Right kidney (tissue), 1 donor: ENCODE results near the gene NEDD4L.
"Not testable (repeated sequence)": the region's sequence is repeated elsewhere in the genome, so short reads cannot be mapped to it uniquely, and the experiment has no call there.

Experiments used
- DNase-seq: peaks from one replicate; pipeline ENCODE4 v3.0.0-alpha.2; 2016

The NEDD4L gene

DNA sequence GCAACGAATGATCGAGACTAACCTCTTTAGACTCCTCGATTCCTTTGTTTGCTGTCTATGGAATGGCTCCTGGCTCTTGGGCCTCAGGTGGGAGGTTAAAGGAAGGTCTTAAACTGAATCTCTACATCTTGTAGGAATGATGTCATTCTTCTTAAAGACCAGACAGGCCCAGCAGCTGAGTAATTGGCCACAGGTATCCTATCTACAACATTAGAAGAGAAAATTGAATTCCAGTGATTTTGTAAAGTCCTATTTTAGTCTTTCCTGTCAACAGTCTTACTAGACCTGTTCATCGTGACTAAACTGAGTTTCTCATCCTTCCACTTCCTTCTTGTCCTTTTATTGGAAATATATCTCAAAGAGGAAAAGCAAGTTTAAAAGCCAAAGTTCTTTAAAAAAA, 310.0 kb downstream of the NEDD4L start:
- DNase-seq: no peak

DNA sequence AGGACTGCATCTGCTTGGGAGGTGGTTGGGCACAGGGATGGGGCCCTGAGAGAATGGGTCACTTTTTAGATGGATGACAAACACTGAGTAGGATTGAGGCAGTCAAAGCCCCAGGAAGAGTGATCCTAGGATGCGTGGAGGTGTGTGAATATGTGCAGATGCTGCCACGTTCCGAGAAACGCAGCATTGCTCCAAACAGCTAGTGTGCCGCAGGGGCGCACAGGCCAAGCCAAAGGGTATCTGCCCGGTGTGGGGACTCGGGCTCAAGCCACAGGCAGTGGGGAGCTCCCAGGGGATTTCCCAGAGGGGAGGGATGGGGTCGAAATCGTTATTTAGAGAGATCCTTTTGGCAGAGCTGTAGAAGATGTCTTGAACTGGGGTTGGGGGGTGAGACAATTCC, 310.8 kb downstream of the NEDD4L start:
- DNase-seq: no peak

DNA sequence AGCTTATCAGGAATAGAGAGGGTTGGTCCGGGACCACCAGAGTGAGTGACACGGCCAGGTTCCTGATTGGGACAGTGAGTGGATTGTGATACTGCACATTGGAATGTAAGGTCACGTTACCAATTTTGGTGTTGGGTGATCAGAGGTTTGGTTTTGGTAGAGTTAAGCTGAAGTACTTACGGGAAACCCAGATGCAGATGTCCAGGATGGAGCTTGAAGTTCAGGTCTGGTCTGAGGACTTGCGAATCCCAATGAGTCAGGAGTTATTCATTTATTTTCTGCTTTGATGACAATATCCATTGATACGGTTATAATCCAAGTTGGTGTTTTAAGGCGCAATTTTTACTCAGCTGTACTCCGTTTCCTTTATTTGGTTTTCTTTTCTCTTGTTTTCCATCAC, 311.2 kb downstream of the NEDD4L start:
- DNase-seq: no peak

DNA sequence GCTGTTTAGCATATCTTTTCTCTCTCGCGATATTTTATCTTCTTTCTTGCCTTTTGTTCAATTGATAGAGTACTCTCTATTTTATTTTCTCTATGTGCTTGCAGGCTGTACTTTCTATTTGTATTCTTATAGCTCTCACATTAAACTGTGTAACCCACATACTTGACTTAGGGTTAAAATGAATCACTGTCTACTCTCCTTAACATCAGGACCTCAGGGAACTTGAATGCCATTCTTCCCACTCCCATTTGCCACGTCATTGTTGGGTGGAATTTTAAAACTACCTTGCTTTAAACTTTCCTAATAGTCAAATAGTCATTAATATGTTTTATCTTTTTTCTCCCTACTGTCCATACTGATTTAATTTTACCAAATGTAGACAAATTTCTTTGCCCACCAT, 315.2 kb downstream of the NEDD4L start:
- DNase-seq: no peak

DNA sequence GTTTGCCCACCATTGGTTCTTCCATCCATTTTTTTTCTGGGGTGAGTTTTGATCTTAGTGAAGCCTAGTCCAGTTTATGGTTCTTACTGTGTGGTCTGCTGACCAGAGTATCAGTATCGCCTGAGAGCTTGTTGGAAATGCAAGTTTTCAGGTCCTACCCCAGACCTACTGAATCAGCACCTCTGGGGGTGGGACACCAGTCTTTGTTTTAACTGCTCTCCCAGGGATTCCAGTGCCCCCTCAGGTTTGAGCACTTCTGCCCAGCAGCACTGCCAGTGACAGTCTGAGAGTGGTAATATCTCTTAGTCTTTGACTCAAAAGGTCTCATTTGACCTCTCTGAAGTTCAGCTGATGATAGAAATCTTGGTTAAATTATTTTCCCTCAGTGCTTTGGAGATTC, 315.6 kb downstream of the NEDD4L start:
- no peak for DNase-seq

DNA sequence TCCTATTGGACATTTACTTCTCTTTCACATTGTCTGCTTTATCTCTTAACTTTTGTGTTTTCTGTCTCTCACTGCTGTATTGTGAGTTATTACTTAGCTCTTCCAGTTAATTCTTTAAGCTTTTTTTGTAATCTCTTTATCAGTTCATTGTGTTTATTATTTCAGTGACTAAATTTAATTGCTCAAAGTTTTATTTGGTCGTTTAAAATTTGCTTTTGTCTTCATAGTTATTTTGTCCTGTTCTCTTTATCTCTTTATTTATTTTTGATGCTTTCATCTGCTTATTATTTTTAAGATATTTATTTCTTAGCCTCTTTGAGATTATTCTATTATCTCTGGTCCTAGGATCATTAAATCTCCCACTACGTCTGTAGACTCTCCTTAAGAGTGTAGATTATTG, 316.3 kb downstream of the NEDD4L start:
- no peak for DNase-seq

DNA sequence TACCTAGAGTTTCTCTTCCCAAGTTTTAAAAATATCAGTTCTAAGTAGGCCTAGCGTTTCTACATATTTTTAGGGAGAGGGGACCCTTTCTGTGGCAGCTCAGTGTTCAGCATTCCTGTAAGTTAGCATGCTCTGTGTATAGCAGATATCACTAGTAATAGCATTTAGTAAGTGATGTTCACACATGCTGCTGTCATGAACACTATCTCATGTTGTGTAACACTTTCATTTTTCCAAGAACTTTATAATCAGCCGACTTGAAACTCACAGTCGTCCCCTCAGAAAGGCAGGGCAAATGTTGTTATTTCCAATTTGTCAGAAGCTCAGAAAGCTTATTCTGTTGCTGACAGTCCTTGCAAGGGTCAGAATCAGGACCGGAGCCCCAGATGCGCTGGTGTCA, 317.2 kb downstream of the NEDD4L start:
- DNase-seq: no peak

DNA sequence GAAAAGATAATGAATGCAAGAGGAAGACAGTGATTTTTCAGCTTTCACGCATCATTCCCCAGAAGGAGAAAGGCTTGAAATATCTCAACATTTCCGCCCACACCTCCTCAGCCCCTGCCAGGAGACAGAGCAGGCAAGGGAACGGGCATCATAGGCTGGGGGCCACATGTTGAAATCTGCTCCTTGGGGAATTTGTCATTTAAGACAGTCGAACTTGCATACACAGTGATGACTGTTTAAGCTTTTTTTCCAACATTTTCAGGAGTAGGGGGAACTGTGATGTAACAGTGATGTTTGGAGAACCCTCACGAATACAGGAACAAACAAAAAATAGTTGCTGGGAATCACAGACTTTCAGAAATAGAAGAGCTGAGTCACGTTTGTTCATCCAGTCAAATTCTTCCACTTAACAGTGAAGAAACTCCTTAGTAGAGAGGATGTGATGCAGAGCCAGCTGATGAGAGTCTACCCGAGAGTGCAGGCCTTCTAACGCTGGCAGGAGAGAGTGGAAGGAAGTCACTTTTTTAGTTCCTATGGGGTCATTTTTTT, 318.1 kb downstream of the NEDD4L start:
- no peak for DNase-seq

DNA sequence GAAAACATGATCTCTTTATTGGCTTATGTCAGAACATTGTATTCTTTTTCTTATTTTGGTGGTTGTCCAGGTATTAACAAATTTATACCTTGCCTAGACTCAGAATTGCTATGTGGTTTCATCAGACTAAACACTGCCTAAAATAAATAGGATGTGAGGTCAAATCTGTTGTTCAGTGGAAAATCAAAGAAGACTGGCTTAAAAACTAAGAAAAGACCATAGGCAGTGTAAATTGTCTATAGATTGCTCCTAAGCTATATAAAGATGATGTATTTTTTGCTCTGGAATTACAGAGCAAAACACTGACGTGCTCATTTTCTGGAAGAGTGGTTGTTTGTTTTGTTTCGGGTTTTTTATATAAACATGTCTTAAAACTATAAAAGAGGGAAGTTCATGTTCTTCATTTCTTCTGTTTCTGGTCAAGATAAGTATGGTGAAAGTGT, 318.8 kb downstream of the NEDD4L start:
- no peak for DNase-seq

DNA sequence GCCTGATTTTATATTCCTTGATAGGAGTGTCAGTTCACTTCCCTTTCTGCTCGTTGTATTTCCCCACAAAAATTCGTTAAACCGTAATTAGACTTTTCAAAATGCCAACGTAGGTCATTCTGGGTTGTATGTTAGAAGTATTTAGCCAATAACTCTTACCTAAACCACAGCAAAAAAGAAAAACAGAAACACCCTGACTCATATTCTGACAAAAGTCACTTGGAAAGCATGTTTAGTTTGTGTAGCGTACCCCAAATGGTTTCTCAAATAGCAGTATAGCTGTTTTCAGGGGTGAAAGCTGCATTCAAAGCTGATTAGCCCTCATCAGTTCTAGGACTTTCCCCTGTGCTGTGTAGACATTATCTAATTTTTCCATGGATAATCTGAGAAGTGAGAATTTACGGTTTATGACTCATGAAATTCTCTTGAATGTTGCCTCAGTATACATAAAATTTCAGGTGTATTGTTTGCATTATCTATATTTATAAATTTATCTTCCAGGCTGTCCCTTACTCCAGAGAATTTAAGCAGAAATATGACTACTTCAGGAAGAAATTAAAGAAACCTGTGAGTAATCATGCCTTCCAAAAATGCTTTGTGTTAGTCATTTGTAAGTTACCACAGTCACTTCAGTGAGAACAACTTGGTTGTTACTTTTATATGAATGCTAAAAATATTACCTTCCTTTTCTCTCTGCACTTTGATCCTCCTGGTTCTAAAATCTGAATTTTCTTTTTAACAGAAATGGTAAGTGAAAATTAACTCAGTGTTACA, 319.9 kb downstream of the NEDD4L start:
- DNase-seq: no peak

DNA sequence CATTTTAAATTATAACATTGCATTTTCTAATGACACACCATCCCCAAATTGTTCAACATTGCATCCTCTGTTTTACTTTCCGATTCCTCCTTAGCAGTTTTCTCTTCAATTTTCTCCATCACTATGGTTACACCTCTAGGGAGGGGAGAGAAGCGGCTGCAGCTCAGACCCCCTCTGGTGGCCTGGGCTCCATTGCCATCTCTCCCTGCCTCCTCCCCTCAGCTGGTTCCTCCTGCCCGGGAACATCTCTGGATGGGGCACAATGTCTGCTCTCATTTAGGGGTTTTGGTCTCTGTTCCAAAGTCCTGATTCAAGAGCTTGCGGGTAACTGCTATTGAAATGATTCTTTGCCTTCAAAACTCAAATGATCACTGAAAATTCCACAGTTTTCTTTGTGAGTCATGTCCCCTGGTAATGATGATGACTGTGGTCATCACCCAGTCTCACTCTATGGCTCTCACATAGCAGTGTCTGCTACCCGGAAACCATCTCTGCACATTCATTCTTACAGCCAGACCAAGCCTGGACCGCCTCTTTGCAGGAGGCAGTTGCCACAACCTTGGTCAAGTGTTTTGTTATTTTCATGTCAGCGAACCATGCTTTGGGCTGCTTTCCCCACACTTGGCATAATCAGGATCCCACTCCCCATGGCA, 321.0 kb downstream of the NEDD4L start:
- no peak for DNase-seq

DNA sequence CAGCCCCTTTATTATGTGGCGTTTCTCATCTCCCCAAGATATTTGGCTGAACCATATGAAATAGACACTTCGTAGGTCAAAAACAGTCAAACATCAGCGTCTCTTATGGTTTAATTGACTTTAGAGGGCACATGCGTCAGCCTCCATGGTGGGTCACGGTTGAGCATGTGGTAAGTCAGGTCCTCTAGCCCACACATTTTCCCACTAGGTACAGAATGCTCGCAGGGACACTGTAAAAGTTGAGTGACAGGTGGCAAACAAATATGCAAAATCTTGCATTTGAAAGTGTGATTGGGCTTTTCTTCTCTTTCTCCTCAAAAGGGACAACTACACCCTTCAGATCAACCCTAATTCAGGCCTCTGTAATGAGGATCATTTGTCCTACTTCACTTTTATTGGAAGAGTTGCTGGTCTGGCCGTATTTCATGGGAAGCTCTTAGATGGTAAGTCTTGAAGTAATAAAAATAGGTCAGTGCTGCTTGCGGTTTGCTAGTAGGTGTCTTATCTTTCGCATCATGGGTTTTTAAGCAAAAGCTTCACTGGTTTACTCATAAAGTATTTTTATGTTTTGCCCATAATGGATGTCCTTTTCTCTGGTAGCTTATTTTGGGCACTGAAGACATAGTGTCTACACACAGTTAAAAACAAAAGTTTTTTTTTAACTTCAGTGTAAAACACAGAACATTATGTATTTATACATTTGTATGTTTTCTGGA, 323.6 kb downstream of the NEDD4L start:
- no peak for DNase-seq

DNA sequence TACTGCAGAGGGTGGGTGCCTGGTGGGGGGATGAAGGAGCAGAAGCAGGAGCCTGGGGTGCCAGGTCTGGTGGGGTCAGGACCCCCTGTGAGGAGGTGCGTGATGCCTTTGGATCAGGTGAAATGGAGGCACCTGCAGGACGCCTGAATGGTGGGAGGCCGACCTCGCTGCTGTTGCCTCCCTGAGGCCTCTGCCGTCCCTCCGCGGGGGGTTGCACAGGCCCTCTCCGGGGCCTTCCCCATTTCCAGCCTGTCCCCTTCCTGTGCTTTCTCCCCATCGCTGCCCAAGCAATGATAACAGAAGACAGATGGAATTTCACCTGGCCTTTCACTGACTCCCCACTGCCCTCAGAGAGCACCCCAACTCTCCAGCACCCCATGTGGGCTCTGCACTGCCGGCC, 325.6 kb downstream of the NEDD4L start:
- DNase-seq: no peak

DNA sequence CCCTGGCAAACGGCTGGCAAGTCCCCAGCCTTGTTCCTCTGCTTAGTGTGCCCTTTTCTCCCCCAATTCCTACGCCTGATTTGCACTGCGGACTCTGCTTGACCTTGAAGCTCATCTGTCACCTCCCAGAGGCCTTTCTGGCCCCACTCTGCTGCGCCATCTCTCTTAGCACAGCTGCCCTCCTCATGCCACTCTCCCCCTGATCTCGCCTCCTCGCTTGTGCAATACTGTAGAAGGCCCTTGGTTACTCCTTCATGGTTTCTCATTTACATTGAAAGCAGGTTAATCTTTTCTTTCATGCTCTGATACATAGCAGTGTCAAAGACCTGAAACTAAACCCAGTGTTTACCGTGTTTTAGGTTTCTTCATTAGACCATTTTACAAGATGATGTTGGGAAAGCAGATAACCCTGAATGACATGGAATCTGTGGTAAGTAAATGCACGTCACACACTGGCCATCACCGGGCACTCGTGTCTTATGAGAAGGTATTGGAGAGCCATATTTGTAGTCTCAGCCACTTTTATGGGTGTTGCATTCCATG, 326.1 kb downstream of the NEDD4L start:
- DNase-seq: no peak

DNA sequence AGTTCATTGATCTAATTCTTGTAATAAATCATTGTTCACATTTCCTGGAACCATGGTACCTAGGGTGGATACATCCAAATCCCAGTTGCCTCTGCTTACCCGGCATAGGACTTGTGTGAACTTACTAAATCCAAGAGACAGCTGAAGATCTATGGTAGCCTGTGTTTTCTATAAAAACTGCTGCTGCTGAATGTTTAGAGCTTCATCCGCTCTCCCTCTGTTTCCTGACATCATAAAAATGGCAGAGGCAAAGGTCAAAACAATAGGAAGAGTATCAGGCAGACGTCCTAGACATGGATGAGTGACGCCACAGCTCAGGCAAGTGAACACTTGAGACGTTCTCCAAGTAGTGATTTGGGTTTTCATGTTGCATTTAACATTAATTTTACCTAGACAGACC, 326.6 kb downstream of the NEDD4L start:
- DNase-seq: no peak

DNA sequence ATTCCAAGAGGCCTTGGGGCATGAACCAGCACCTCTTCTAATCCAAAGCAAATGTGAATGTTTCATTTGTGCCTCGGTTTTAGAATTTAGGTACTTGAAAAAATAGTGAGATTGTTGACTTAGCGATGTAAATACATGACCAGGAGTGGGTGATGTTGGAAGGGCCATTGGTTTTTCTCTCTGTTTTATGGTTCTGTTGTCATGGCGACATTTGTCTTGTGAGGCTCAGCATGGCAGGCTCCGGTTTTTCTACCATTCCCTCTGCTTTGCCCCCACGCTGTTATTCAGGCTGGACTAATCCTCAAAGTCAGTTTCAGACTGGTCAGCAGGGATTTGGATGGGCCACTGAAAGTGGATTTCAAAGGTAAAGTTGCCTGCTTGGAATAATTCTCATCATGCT, 329.5 kb downstream of the NEDD4L start:
- DNase-seq: no peak

DNA sequence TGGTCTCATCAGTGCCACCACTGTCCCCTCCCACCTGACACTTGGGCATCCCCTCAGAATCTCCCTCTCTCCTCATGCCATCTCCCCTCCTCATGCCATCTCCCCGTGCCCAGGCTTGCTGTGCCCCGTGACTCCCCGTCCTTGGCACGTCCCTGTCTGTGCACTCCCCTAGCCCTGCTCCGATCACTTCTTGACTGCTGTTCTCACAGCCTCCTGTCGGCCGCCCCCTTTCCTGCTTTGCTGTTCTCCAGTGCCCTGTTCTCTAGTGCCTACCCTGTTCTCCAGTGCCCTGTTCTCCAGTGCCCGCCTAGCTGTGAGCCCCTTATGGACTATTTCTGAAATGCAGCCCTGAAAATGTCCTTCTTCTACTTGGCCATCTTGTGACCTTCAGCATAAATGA, 331.0 kb downstream of the NEDD4L start:
- no peak for DNase-seq

DNA sequence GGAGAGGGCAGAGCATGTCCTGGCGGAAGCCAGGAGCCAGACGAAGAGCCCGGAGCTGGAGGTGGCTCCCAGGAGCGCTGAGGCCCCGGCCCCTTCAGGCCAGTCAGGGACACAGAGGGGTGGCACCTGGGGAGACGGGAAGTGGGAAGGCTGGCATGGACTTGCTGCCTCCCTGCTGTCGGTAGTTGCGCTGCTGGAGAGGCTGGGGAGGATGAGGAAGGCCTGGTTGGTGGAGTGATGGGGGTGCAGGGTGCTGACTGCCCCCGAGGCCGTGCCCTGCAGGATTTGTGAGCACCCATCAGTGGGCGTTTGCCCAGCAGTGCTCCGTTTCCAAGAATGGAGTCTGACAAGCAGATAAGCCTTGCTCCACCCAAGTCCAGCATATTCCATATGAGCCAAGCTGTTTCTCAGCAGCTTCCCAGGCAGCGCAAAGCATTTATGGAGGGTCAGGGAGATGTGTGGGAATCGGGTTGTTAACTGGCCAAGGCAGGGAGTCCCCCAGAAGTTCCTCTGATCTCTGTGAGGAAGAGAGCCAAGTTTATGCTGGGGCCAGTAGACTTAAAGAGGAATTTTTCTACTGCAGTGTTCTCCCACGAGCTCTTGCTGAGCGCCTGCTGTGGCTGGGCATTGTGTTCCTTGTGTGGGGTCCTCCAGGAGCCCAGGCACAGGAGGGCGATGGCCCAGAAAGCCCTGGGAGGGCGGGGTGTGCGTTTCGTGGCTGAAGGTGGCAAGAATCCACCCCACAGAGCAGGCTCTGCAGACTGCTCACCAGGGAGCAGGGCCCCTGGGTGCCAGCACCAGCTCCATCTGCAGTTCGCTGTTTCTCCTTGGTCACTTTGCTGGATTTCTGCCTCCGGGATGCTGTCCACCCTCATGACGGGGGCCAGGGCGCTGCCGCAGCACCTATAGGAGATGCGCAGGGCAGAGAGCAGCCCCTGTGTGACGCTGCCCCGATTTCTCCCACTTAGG, 334.7 kb downstream of the NEDD4L start:
- DNase-seq: no peak

DNA sequence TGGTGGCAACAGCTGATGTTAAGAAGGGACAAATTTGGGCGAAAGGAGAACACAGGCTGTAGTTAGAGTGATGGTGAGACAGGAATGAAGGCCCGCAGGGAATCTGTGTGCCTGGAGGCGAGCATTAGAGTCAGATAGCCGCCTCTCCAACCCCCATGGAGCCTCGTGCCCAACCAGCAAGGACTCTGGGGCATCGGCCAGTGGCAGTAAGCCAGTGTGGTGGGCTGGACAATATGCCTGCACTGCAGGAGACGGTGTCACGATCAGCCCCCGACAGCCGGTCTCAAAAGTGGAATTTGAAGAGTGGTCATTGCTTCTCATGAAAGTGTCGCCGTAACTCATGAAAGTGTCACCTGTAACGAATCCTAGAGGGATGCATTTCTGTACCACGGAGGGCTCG, 335.4 kb downstream of the NEDD4L start:
- DNase-seq: no peak

DNA sequence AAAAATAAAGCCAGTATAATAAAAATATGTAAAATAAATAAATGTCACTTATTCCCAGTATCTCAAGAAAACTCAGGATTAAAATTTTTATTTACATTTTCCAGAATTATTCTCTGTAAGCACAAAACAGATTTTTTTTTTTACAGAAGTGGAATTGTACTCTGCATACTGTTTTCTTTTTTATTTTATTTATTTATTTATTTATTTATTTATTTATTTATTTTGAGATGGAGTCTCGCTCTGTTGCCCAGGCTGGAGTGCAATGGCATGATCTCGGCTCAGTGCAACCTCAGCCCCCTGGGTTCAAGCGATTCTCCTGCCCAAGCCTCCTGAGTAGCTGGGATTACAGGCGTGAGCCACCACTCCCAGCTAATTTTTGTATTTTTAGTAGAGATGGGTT, 336.1 kb downstream of the NEDD4L start:
- DNase-seq: not testable (repeated sequence)

DNA sequence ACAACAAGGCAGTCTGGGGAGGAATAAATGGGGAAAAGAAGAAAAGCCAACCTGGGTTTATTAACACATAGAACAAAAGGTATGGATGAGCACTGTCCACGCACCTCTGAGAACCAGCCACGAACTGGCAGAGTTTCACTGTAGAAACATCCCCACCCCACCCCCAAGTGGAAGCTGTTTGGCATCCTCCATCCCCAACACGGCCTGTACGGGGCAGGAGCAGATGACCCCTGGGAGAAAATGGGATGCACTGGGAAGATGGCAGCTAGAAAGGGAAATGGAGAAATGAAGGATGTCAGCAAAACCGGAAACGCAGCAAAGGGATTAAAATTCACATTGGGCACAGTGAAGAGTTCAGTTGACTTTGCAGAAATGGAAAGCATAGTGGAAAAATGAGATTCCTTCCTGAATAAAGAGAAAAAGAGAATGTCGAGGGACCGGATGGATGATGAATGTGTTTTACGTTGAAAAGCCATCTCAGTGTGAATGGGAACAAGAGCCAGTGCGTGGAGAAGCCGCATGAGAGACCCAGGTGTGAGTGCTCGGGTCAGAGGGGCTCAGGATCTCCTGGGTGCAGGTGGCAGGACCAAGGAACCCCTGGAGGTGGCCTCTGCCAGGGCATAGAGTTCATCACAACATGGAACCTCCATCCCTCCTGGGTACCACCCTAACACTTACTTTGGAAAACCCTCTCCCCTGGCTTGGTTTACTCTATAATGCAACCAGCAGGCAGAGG, 337.8 kb downstream of the NEDD4L start:
- no peak for DNase-seq
